Measurements from ENCODE around the gene FAM200B.

GRCh38 chr4:15717657-15718416, 36.2 kb downstream of the FAM200B start:
- TF ChIP-seq POLR2AphosphoS5 (IDR thresholded peaks at IDR 0.05; ENCODE audit: low read depth, low read length) (no peak), POLR2A (IDR thresholded peaks at IDR 0.05; ENCODE audit: low read depth, low read length) (no peak), TAF1 (IDR thresholded peaks at IDR 0.05; ENCODE audit: borderline replicate concordance, low read depth, low read length) (no peak)

Measured in GM12892 (cell line).